ENCODE measurements around the gene MYO9A. TPM values are rescaled to one million over a fixed set of nuclear protein-coding genes. Genes with fewer than 3 reads are reported as not detected.

MYO9A gene
- total and polyA plus RNA-seq, 10 of the 15 experiments (the other 5 are each of a cell fraction or from before 2014, with no cell fraction given): 3.3 to 25.3 (median 12.2) TPM

DNA sequence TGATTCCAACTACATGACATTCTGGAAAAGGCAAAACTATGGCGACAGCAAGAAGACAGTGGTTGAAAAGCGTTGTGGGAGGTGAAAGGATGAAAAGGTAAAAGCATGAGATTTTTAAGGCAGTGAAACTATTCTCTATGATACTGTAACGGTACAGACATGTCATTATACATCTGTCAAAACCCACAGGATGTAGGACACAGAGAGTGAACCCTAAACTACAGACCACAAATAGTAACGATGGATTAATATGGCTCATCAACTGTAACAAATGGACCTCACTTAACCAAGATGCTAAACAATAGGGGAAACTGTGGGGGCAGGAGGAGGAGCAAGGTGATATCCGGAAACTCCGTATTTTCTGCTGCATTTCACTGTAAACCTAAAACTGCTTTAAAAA lies 39.1 kb downstream of the MYO9A start (continued):
- TF ChIP-seq, protein P1, sequence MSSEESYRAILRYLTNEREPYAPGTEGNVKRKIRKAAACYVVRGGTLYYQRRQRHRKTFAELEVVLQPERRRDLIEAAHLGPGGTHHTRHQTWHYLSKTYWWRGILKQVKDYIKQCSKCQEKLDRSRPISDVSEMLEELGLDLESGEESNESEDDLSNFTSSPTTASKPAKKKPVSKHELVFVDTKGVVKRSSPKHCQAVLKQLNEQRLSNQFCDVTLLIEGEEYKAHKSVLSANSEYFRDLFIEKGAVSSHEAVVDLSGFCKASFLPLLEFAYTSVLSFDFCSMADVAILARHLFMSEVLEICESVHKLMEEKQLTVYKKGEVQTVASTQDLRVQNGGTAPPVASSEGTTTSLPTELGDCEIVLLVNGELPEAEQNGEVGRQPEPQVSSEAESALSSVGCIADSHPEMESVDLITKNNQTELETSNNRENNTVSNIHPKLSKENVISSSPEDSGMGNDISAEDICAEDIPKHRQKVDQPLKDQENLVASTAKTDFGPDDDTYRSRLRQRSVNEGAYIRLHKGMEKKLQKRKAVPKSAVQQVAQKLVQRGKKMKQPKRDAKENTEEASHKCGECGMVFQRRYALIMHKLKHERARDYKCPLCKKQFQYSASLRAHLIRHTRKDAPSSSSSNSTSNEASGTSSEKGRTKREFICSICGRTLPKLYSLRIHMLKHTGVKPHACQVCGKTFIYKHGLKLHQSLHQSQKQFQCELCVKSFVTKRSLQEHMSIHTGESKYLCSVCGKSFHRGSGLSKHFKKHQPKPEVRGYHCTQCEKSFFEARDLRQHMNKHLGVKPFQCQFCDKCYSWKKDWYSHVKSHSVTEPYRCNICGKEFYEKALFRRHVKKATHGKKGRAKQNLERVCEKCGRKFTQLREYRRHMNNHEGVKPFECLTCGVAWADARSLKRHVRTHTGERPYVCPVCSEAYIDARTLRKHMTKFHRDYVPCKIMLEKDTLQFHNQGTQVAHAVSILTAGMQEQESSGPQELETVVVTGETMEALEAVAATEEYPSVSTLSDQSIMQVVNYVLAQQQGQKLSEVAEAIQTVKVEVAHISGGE (CRISPR knock-in tag; IDR thresholded peaks at IDR 0.05): no peak
- TF ChIP-seq, protein P2, sequence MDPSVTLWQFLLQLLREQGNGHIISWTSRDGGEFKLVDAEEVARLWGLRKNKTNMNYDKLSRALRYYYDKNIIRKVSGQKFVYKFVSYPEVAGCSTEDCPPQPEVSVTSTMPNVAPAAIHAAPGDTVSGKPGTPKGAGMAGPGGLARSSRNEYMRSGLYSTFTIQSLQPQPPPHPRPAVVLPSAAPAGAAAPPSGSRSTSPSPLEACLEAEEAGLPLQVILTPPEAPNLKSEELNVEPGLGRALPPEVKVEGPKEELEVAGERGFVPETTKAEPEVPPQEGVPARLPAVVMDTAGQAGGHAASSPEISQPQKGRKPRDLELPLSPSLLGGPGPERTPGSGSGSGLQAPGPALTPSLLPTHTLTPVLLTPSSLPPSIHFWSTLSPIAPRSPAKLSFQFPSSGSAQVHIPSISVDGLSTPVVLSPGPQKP (IDR thresholded peaks at IDR 0.05; ENCODE audit: low read depth, low read length): no peak
- TF ChIP-seq TAF1 (IDR thresholded peaks at IDR 0.05; ENCODE audit: borderline replicate concordance, low read depth, low read length): no peak
- TF ChIP-seq, protein P3, sequence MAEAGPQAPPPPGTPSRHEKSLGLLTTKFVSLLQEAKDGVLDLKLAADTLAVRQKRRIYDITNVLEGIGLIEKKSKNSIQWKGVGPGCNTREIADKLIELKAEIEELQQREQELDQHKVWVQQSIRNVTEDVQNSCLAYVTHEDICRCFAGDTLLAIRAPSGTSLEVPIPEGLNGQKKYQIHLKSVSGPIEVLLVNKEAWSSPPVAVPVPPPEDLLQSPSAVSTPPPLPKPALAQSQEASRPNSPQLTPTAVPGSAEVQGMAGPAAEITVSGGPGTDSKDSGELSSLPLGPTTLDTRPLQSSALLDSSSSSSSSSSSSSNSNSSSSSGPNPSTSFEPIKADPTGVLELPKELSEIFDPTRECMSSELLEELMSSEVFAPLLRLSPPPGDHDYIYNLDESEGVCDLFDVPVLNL (IDR thresholded peaks at IDR 0.05; ENCODE audit: low read depth, low read length): no peak
- no peak for TF ChIP-seq GATAD2B (conservative IDR thresholded peaks at IDR 0.05; ENCODE audit: low read depth)
- TF ChIP-seq, protein P4, sequence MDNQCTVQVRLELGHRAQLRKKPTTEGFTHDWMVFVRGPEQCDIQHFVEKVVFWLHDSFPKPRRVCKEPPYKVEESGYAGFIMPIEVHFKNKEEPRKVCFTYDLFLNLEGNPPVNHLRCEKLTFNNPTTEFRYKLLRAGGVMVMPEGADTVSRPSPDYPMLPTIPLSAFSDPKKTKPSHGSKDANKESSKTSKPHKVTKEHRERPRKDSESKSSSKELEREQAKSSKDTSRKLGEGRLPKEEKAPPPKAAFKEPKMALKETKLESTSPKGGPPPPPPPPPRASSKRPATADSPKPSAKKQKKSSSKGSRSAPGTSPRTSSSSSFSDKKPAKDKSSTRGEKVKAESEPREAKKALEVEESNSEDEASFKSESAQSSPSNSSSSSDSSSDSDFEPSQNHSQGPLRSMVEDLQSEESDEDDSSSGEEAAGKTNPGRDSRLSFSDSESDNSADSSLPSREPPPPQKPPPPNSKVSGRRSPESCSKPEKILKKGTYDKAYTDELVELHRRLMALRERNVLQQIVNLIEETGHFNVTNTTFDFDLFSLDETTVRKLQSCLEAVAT (IDR thresholded peaks at IDR 0.05): peak; percentile 70; the same call in 1 of the 2 replicates
- no peak for TF ChIP-seq EZH2 (IDR thresholded peaks at IDR 0.05; ENCODE audit: borderline replicate concordance, control insufficient read depth, low read depth, low read length)
- TF ChIP-seq, protein P5, sequence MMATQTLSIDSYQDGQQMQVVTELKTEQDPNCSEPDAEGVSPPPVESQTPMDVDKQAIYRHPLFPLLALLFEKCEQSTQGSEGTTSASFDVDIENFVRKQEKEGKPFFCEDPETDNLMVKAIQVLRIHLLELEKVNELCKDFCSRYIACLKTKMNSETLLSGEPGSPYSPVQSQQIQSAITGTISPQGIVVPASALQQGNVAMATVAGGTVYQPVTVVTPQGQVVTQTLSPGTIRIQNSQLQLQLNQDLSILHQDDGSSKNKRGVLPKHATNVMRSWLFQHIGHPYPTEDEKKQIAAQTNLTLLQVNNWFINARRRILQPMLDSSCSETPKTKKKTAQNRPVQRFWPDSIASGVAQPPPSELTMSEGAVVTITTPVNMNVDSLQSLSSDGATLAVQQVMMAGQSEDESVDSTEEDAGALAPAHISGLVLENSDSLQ (IDR thresholded peaks at IDR 0.05): peak; percentile 75
- TF ChIP-seq NBN (IDR thresholded peaks at IDR 0.05): peak; percentile 70; the same call in 1 of the 2 replicates
- no peak for TF ChIP-seq POLR2AphosphoS2 (IDR thresholded peaks at IDR 0.05; ENCODE audit: low read depth, low read length)
- peak; percentile 42; the same call in 1 of the 2 replicates for TF ChIP-seq DPF2 (IDR thresholded peaks at IDR 0.05)
- TF ChIP-seq SMC3 (IDR thresholded peaks at IDR 0.05; ENCODE audit: borderline replicate concordance, low read length): no peak
- TF ChIP-seq, protein P6, sequence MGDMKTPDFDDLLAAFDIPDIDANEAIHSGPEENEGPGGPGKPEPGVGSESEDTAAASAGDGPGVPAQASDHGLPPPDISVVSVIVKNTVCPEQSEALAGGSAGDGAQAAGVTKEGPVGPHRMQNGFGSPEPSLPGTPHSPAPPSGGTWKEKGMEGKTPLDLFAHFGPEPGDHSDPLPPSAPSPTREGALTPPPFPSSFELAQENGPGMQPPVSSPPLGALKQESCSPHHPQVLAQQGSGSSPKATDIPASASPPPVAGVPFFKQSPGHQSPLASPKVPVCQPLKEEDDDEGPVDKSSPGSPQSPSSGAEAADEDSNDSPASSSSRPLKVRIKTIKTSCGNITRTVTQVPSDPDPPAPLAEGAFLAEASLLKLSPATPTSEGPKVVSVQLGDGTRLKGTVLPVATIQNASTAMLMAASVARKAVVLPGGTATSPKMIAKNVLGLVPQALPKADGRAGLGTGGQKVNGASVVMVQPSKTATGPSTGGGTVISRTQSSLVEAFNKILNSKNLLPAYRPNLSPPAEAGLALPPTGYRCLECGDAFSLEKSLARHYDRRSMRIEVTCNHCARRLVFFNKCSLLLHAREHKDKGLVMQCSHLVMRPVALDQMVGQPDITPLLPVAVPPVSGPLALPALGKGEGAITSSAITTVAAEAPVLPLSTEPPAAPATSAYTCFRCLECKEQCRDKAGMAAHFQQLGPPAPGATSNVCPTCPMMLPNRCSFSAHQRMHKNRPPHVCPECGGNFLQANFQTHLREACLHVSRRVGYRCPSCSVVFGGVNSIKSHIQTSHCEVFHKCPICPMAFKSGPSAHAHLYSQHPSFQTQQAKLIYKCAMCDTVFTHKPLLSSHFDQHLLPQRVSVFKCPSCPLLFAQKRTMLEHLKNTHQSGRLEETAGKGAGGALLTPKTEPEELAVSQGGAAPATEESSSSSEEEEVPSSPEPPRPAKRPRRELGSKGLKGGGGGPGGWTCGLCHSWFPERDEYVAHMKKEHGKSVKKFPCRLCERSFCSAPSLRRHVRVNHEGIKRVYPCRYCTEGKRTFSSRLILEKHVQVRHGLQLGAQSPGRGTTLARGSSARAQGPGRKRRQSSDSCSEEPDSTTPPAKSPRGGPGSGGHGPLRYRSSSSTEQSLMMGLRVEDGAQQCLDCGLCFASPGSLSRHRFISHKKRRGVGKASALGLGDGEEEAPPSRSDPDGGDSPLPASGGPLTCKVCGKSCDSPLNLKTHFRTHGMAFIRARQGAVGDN (IDR thresholded peaks at IDR 0.05): no peak
- no peak for TF ChIP-seq RCOR1 (conservative IDR thresholded peaks at IDR 0.05; ENCODE audit: low read depth, low read length)
- TF ChIP-seq RELA (IDR thresholded peaks at IDR 0.05; ENCODE audit: borderline replicate concordance, partially characterized antibody): no peak
- no peak; the same call in 1 of the 2 replicates for TF ChIP-seq CREM (IDR thresholded peaks at IDR 0.05; ENCODE audit: low read depth)

Data from GM12878 (cell line).